CD4-positive, alpha-beta T cell treated with Interleukin-17A for 4 hours (primary cell): ENCODE measurements around the gene TMEM209.

Experiments used
- DNase-seq: peaks from one replicate; pipeline ENCODE4 v3.0.0-alpha.2; 2020; ENCODE audit warnings: mixed read lengths

The TMEM209 gene

GRCh38 chr7:130118294-130118693 lies 86.9 kb downstream of the TMEM209 start:
- DNase-seq = no peak

DNA sequence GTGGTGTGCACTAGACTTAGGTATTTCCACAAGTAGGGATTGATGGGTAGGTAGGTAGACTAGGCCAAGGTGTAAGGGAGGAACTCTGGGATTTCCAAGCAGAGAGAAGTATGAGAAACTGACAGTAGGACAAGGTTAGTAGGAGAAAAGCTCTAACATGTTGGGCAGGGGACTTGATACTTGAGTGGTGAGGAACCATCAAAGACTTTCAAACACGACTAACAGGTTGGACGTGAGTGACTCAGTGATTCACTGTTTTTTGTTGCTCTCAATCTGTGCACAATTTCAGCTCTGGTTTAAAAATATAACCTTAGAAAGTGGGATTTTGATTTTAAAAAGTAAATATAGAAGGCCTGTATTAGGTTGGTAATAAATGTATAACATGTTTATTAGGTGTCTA lies 90.4 kb downstream of the TMEM209 start:
- no peak for DNase-seq
